ENCODE measurements around the gene OTOG. TPM values are rescaled to one million over a fixed set of nuclear protein-coding genes. Genes with fewer than 3 reads are reported as not detected.
"Not testable (repeated sequence)": the region's sequence is repeated elsewhere in the genome, so short reads cannot be mapped to it uniquely, and the experiment has no call there.

The OTOG gene
- total RNA-seq, 1 donor from 2014 or later: 0.12 TPM

DNA sequence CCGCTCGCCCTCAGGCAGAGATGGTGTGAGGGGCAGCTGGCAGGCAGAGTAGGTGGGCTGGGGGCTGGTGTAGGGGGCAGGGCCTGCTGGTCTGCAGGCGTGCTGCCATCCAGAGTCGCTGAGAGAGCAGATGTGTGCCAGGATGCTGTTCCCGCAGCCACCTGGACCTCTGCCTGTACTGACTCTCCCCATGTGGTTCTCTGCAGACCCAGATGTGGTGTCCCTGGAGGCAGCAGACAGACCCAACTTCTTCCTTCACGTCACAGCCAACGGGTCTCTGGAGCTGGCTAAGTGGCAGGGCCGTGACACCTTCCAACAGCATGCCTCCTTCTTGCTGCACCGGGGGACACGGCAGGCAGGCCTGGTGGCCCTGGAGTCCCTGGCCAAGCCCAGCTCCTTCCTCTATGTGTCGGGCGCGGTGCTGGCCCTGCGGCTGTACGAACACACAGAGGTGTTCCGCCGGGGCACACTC, 58.6 kb downstream of the OTOG start:
- DNase-seq (ENCODE audit: low spot score): no peak

DNA sequence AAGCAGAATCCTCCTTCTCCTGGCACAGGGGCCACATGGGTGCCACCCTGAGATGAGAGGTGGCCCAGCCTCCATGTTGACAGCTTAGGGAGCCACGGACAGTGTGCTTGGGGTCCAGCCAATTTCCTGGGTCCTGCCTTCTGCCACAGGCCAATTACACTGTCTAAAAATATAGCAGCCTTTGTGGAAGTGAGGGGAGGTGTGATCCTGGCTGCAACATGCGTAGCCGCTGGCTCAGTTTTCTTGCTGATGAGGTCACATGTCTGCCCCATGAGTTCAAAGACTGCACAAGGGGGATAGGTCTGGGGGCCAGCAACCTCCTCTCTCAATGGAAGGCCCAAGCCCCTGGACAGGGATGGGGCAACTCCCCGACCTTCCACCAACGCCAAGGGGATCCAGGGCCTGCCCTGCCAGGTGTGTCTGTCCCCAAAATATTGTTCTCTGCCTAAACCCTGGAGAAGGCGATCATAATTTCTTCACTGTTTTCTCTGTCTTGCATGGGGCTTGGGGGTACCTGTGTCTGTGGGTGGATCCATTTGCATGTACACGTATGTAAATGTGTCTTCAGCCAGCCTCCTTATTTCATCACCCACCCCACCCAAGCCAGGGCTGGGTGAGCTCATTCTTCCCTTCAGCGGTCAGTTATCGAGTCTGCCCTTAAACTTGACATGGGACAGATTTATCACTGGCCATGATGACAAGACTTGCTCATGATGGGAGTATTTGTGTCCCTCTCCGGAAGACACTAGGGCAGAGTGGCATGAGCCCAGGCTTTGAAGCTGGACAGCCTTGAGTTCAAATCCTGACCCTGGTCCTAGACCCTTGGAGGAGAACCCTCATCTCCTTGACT, 59.4 kb downstream of the OTOG start:
- peak; percentile 4 for DNase-seq (ENCODE audit: low spot score)

DNA sequence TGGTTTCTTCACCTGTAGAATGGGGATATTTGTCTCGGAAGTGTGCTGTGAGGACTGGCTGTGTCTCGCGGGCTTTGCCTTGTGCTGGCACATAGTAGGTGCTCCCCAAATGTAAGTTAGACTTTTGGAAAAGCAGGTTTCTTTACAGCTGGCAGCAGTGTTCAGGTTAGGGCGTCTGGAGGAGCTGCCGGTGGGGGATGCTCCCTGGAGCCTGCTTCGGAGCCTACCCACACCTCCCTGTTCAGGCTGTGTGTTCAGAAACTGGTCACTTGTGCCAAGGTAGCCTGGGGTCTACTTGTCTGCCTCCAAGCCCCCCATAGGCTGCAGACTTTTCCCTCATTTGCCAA, 60.0 kb downstream of the OTOG start:
- no peak for DNase-seq (ENCODE audit: low spot score)

DNA sequence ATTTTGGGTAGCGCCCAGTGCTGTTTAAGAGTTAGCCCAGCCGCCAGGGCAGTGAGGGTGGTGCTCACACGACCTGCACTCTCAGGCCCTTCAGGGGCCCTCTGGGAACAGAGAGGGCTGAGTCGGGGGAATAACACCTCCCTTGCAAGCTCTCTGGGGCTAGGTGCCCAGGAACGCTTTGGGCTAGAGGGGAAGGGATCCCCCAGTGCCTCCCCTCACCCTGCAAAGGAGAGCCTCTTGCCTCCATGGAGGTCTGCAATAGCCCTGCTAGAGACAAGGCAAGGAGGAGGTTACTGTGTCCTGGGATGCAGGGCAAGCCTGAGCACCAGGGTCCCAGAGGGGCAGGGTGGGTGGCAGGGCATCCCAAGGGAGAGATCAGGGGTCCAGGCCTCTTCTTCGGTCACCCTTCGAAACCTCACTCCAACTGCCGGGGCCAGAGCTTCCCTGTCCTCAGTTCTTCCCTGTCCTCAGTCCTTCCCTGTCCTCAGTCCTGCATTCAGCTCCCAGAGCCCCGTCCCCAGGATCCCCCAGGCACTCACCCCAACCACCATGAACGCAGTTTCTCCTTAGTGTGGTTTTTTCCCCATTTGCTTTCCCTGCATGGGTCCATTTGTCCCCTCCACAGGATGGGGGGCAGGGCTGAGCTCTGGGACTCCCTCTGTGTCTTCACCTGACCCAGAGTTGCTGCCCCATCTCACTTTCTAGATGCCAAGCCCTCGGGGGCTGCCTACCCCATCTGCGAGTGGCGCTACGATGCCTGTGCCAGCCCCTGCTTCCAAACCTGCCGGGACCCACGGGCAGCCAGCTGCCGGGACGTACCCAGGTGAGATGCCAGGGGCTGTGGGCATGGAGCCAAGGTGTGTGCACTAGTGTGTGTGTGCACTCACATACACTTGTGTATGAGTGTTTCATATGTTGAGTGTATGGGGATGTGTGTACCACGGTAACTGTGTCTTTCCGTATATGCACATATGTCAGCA, 60.8 kb downstream of the OTOG start:
- DNase-seq (ENCODE audit: low spot score): peak; percentile 8

DNA sequence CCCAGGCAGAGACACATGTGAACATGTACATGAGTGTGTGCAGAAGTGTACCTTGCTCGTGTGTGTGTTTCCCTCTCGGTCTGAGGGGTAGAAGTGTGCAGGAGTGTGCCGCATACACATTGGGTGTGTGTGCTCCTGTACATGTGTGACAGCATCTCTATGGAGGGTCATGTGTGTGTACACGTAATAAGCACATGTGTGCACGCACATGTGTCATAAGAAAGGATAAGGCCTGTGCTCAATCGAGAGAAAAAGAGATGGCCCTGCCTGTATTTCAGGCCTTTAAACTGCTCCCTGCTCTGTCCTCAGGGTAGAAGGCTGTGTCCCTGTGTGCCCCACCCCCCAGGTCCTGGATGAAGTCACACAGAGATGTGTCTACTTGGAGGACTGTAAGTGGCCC, 61.8 kb downstream of the OTOG start:
- peak; percentile 5 for DNase-seq (ENCODE audit: low spot score)

DNA sequence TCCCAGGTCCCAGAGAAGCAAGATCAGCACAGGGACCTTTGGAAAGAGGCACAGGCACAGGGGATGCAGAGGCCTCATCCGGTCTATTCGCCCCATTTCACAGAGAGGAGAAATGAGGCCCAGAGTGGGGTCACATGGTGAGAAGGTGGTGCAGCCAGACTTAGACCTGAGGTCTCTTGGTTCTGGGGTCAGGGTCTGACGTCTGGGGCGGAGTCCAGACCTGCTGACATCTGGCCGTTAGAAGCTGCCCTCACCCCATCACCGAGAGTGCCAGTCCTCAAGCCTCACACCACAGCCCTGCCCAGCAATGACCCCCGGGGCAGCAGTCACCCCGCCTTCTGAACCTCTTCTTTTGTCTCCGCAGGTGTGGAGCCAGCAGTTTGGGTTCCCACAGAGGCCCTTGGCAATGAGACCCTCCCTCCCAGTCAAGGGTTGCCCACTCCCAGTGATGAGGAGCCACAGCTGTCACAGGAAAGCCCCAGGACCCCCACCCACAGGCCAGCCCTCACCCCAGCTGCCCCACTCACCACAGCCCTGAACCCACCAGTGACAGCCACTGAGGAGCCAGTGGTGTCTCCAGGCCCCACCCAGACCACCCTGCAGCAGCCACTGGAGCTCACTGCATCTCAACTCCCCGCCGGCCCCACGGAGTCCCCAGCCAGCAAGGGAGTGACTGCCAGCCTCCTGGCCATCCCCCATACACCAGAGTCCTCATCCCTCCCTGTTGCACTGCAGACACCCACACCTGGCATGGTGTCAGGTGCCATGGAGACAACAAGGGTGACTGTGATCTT, 62.4 kb downstream of the OTOG start:
- DNase-seq (ENCODE audit: low spot score): peak; percentile 4

DNA sequence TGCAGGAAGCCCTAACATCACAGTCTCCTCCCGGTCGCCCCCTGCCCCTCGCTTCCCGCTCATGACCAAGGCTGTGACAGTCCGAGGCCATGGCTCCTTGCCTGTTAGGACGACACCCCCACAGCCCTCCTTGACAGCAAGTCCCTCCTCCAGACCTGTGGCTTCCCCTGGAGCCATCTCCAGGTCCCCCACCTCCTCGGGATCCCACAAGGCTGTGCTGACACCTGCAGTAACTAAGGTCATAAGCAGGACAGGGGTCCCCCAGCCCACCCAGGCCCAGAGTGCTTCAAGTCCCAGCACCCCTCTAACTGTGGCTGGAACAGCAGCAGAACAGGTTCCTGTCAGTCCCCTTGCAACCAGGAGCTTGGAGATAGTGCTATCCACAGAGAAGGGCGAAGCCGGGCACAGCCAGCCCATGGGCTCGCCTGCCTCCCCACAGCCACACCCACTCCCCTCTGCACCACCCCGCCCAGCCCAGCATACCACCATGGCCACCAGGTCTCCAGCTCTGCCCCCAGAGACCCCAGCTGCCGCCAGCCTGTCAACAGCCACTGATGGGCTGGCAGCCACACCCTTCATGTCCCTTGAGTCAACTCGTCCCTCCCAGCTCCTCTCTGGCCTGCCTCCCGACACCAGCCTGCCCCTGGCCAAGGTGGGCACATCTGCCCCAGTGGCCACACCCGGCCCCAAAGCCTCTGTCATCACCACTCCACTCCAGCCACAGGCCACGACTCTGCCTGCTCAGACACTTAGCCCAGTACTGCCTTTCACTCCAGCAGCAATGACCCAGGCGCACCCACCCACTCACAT, 63.2 kb downstream of the OTOG start:
- peak; percentile 9 for DNase-seq (ENCODE audit: low spot score)

DNA sequence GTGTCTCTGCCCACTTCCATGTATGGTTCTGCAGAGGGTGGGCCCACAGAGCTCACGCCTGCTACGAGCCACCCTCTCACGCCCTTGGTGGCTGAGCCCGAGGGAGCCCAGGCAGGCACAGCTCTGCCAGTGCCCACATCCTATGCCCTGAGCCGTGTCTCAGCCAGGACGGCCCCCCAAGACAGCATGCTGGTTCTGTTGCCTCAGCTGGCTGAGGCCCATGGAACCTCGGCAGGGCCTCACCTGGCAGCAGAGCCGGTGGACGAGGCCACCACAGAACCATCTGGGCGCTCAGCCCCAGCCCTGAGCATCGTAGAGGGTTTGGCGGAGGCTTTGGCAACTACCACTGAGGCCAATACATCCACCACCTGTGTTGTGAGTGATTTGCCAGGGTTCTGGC, 64.0 kb downstream of the OTOG start:
- DNase-seq (ENCODE audit: low spot score): peak; percentile 5

DNA sequence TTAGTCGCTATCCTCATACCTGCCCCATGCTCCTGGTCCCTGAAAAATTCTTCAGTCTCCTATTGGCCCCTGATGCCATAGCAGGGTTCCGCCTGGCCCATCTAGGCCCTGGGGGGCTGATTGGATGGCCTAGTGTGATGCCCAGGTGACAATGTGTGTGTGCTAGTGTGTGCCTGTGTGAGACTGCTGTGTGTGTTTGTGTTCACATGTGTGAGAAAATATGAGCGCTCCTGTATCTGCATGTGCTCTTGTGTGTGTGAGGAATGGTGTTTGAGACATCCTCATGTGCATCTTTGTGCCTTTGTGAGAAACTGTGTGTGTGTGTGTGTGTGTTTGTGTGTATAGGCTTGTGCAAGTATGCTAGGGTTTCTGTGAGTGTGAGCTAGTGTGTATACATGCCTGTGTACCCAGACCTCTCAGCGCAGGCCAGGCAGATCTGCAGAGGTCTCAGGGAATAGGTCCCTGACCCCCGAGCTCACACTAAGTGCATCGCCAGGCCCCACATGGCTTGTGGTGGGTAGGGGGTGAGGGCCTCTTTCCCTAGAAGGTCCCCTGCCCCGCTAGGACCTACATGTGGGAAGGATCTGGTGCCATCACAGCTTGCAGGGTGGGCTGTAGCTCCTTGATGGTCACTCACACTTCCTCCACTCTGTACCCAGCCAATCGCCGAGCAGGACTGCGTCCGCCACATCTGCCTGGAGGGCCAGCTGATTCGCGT, 64.6 kb downstream of the OTOG start:
- no peak for DNase-seq (ENCODE audit: low spot score)

DNA sequence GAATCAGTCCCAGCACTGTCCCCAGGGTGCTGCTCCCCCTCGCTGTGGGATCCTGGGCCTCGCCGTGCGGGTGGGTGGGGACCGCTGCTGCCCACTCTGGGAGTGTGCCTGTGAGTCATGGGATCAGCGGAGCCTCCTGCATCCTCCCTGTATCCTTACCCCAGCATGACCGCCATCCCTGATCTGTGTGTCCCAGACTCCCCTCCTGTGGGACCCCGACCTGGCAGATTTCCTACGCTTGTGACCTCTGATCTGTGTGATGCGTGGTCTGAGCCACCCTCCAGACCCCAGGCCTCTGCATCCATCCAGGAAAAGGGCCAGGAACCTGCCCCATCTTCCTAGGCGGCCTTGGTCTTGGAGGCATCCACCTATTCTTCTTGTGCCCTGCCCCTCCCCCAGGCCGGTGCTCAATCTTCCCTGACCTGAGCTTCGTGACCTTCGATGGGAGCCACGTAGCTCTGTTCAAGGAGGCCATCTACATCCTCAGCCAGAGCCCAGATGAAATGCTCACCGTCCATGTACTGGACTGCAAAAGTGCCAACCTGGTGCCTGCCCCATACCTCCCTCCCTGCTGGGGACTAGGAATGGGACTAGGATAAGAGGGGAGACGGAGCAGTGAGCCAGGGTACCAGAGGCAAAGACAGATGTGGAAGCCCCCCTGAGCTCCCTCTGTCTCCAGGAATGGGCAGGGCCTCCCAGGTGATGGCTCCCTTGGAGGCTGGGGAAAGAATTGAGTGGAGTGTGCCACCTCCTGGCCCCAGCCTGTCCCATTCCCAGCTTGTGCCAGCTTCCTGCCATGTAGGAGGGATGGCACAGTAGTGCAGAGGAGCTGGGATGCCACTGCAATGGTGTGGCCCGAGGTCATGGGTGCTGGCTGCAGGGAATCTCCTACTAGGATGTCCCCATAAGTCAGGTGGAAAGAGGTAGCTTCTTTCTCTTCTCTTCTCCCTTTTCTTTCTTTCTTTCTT, 65.4 kb downstream of the OTOG start:
- peak; percentile 8 for DNase-seq (ENCODE audit: low spot score)

DNA sequence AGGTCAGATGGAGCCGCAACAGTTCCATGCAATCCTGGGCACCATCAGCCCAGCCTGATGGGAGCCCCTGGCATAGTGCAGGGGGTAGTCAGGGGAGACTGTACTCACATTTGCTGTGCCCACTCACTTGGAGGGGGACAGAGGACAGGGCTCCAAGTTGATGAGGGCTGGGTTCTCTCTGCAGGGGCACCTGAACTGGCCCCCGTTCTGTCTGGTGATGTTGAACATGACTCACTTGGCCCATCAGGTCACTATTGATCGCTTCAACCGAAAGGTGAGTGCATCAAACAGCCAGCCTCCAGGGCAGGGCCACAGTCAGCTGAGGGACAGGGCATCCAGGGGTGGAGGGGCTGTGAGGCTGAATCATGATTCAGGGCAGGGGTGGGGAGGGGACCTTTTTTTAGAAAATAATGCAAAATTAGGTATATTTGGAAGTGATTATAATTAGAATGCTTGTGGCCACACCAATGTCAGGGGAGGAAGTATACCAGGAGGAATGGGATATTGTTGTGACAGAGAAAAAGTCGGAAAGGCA, 66.4 kb downstream of the OTOG start:
- peak; percentile 8 for DNase-seq (ENCODE audit: low spot score)

DNA sequence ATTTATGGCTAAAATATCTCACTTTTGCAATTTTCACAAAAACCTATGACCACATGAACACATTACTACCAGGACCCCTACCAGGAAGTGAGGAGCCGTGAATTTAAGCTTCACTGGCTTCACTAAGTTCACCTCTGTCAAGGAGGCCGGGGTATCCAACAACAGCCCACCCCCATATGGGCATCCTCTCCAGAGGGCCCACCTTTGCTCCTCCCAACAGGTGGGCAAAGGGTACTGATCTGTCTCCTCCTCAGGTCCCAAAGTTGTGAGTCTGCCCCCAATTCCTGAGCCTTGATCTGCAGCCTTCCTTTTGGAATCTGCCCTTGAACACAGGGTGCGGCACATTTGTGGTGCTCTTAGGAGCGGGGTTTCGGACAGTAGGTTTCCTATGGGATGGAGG, 66.9 kb downstream of the OTOG start:
- no peak for DNase-seq (ENCODE audit: low spot score)

DNA sequence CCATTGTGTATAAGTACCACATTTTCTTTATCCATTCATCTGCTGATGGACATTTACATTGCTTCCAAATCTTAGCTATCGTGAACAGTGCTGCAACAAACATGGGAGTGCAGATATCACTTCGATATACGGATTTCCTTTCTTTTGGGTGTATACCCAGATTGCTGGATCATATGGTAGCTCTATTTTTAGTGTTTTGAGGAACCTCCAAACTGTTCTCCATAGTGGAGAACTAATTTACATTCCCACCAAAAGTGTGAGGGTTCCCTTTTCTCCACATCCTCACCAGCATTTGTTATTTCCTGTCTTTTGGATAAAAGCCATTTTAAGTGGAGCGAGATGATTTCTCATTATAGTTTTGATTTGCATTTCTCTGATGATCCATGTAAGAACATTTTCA, 75.7 kb downstream of the OTOG start:
- DNase-seq (ENCODE audit: low spot score): not testable (repeated sequence)

DNA sequence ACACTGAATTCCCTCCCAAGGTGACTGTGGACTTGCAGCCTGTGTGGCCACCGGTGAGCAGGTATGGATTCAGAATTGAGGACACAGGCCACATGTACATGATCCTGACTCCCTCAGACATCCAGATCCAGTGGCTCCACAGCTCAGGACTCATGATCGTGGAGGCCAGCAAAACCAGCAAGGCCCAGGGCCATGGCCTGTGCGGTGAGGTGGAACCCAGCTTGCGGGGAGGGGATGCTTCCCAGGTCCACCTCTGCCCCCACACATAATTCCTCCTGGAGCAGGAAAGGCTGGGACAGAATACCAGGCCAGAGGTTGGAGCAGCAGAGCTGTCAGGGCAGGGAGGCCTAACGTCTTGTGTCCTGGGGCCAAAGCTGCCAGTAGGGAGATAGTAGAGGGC, 82.1 kb downstream of the OTOG start:
- no peak for DNase-seq (ENCODE audit: low spot score)

DNA sequence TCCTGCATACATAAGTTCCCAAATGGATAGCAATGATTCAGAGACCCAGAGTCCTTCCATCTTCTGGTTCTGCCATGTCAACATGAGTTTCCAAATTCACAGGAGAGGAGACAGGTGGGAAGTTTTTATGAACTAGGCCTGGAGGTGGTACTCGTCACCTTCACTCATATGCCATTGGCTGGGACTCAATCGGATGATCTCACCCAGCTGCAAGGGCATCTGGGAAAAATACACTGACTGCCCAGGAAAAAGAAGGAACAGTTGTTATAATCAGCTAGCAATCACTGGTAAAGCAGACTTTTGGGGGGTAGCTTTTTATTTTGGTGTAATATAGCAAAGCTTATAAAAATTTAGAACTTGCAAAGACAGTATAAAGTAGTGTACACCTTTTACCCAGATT, 83.9 kb downstream of the OTOG start:
- DNase-seq (ENCODE audit: low spot score): no peak

DNA sequence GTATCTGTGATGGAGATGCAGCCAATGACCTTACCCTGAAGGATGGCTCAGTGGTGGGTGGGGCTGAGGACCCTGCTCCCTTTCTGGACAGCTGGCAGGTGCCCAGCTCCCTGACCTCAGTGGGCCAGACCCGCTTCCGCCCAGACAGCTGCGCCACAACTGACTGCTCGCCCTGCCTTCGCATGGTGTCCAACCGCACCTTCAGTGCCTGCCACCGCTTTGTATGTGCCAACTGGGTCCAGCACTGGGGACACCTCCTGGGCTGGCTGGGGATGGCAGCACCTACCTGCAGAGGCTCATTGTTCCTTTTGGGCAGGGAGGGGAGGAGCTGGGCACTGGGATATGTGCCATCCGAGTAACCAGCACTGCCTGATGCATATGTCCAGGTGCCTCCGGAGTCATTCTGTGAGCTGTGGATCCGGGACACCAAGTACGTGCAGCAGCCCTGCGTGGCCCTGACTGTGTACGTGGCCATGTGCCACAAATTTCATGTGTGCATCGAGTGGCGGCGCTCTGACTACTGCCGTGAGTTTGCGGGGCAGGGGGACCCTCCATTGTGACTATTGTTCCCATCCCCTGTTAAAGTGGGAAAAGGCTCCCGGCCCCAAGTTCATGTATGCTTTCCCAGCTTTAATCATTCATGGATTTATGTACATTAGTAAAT, 84.8 kb downstream of the OTOG start:
- no peak for DNase-seq (ENCODE audit: low spot score)

DNA sequence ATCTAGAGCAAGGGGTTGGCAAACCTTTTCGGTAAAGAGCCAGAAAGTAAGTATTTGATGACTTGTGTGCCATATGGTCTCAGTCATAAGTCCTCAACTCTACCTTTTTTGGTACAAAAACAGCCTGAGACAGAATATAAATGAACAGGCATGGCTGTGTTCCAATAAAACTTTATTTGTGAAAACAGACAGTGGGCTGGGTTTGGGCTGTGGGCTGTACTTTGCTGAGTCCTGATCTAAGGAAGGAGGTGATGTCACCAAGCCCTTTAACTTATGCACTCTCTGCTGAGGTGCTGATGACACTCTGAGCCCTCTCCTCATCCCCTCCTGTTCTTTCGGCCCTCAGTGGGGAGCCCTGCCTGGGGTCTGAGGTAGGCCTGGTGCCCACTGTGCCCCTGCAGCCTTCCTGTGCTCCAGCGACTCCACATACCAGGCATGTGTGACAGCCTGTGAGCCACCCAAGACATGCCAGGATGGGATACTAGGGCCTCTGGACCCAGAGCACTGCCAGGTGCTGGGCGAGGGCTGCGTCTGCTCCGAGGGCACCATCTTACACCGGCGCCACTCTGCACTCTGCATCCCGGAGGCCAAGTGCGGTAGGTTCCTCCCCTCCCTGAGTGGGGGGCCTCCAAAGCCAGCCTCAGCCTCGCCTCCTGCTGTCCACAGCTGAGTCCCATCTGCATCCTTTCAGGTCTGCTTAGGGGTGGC, 86.4 kb downstream of the OTOG start:
- no peak for DNase-seq (ENCODE audit: low spot score)
